ENCODE results near the gene PIAS1. TPM values are rescaled to one million over a fixed set of nuclear protein-coding genes. Genes with fewer than 3 reads are reported as not detected.
A peak's percentile ranks its signal among the peaks of the same experiment; 100 is the strongest.
"Not testable (repeated sequence)": the region's sequence is repeated elsewhere in the genome, so short reads cannot be mapped to it uniquely, and the experiment has no call there.

Gene PIAS1
- total RNA-seq, 1 experiment from 2014 or later = 26.9 TPM

DNA sequence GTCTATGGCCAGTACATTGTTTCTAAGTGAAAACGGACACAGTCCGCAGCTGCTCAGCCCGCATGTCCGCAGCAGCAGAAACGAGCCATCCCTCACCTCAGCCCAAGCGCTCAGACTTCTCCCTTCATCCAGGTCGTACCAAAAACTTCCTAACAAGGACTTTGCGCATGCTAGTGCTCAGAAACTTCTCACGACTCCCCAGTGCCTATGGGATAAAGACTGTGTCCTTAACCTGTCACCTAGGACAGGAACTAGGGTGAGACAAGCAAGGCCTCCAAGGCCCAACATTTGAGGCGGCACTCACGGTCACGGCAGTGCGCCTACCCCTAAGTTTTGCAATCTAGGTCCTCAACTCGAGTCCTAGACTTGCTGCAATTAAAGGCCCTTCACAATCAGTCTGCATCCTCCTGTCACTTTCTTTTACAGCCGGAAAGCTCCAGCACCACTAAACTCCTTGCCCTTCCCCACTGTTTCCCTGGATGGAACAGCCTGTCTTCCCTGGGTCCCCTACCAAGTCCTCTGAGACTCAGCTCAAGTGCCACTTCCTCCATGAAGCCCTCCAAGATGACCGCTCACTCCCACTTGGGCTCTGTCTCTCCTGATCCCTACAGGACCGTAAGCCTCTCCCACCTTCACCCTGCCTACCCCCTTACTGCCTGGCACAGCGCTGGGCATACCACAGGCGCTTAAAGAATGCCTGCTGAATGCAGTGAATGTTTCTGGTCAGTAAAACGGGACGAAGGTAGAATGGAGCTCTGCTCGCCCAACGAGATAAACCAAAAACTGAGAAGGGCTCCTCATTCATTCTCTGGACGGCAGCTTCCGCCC, 174.2 kb downstream of the PIAS1 start:
- DNase-seq (ENCODE audit: low read depth, low spot score) = no peak
- in situ Hi-C loops (cut with HindIII; ENCODE audit: low pct_unique_long_range_greater_than_20kb, low sequenced_read_pairs) = no loop called here

DNA sequence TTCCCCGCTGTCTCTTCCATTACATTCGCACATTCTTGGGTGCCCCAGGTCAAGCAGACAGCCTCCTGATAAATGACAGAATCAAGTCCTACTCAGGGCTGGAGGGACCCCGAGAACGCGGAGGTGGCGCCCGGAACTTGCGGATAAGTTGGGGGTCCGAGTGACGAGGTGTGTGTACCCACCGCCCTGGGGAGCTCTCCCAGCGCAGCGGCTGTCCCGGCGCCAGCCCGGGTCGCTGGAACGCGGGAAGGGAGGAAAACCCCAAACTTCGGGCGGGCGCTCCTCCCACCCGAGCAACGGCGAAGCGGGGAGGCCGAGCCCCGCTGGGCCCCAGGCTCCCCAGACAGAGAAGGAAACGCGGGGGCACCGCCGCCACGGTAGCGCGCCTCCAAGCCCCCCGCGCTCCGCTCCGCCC, 174.9 kb downstream of the PIAS1 start:
- no peak for DNase-seq (ENCODE audit: low read depth, low spot score)
- in situ Hi-C loops (cut with HindIII; ENCODE audit: low pct_unique_long_range_greater_than_20kb, low sequenced_read_pairs) = no loop called here

DNA sequence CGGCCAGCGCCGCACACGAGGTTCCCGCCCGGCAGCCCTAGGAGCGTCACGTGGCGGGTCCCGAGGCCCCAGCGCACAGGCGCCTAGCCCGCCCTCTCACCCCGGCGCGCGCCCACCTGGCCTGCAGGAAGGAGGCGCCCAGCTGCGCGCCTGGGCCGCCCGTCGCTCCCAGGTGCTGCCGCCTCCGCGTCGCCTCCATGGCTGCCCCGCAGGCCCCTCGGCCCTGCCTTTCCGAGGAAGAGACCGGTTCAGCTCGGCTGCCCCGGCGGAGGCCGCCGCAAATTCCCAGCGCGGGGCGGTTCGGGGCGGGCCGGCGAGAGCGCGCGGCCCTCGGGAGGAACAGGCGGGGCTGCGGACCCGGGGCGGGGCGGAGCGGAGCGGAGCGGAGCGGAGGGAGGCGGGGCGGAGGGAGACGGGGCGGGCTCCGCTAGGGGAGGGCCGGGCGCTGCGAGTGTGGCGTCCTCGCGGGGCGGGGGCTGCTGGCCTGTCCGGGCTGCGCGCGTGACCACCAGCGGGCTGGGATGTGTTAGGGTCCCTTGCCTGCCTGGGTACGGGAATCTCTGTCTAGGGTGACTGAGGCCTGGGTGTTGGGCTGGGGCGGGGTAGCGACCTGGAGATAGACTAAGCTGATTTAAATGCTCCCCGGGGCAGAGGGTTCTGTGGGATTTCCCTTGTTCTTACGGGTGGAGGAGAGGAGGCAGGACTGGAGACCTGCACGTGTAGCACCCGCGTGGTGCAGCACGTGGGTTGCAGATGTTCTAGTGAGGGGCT, 175.5 kb downstream of the PIAS1 start, which contains the start of gene CLN6:
TSS of gene CLN6 (minus strand) at position 343 of the 771 bp plus-strand sequence. CDS start at position 199, 144 bp downstream.
- peak; percentile 84 for DNase-seq (ENCODE audit: low read depth, low spot score)
- in situ Hi-C loops (cut with HindIII; ENCODE audit: low pct_unique_long_range_greater_than_20kb, low sequenced_read_pairs) = no loop called here

- no peak for DNase-seq (ENCODE audit: low read depth, low spot score)
- in situ Hi-C loops (cut with HindIII; ENCODE audit: low pct_unique_long_range_greater_than_20kb, low sequenced_read_pairs) = no loop called here
Measured at GRCh38 chr15:68230157-68231100, 176.3 kb downstream of the PIAS1 start.

DNA sequence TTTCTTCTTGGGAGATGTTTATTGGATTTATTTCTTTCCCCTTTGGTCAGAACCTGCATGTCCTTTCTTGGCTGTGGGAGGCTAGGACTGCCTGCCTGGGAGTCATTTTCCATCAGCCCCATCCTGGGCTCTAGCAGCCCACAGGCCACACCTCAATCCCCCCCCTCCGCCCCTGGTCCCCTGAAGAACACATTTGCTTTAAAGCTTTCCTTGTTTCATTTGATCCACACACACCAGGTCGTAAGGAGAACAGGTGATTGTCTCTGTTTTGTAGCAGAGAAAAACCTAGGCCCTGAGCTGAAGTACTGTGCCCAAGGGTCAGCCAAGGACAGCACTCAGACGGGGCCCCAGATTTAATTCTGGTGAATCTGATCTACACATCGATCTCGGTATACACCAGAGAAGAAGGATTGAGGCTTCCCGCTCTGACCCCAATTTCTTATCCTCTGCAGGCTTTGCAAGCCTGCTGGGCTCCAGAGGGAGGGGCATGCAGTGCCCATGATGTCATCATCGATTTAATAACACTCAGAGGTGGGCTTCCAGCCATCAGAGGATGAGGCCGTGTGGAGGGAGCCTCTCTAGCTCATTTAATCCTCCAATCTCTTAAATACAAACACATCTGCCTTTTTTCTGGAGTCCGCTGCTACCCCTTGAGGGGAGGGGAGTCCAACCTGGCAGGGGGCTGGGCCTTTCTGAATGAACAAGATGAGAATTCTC, 177.1 kb downstream of the PIAS1 start:
- in situ Hi-C loops (cut with HindIII; ENCODE audit: low pct_unique_long_range_greater_than_20kb, low sequenced_read_pairs) = no loop called here

DNA sequence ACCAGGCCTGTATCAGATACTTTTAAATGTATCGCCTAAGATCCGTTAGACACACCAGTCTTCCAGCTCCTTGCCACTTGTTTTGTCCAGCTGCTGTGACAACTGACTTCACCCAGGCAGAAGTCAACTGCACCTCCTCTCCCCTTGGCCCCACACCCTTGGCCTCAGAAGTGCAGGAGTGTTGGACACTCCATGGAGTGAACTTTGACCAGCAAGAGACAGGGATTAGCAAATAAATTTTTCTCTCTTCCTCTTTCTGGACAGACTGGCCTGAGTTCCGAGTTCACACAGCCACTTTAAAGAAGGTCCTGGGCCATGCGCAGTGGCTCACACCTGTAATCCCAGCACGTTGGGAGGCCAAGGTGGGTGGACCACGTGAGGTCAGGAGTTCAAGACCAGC, 178.3 kb downstream of the PIAS1 start:
- in situ Hi-C loops (cut with HindIII; ENCODE audit: low pct_unique_long_range_greater_than_20kb, low sequenced_read_pairs) = no loop called here
- DNase-seq (ENCODE audit: low read depth, low spot score) = no peak

More for the DNA sequence above, 177.1 kb downstream of the PIAS1 start:
- no peak for DNase-seq (ENCODE audit: low read depth, low spot score)

DNA sequence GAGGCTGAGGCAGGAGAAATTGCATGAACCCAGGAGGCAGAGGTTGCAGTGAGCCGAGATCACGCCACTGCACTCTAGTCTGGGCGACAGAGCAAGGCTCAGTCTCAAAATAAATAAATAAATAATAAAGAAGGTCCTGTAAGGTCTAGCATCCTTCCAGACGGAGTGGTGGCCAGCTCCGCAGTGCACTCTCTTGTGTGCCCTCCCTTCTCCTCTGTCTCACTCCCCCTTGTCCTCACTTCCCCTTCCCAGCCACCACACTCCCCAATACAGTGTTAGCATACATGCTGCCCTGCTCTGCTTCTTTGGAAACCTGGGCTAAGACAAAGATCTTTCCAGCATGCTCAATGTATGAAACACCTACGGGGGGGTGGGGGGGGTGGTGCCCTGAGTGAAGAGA, 178.8 kb downstream of the PIAS1 start:
- no peak for DNase-seq (ENCODE audit: low read depth, low spot score)
- in situ Hi-C loops (cut with HindIII; ENCODE audit: low pct_unique_long_range_greater_than_20kb, low sequenced_read_pairs) = no loop called here

GRCh38 chr15:68234060-68234459, 179.9 kb downstream of the PIAS1 start:
- in situ Hi-C loops (cut with HindIII; ENCODE audit: low pct_unique_long_range_greater_than_20kb, low sequenced_read_pairs) = no loop called here
- DNase-seq (ENCODE audit: low read depth, low spot score) = no peak

GRCh38 chr15:68234520-68234919, 180.4 kb downstream of the PIAS1 start:
- DNase-seq (ENCODE audit: low read depth, low spot score); in situ Hi-C loops (cut with HindIII; ENCODE audit: low pct_unique_long_range_greater_than_20kb, low sequenced_read_pairs): not testable (repeated sequence)

DNA sequence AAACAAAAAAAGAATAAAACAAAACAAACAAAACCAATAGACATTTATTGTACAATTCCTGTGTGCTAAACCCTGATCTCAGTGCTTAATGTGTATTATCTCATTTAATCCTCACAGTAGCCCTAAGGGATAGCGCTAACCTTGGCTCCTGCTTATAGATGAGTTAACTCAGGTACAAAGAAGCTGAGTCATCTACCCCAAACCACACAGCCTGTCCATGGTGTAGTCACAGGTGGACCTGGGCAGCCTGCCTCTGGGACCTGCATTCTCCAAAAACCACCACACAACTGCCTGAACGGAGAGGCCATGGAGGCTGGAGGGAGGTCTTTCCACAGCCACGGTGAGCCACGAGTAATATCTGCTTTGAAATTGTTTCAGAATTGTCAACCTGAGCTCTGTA, 180.9 kb downstream of the PIAS1 start:
- in situ Hi-C loops (cut with HindIII; ENCODE audit: low pct_unique_long_range_greater_than_20kb, low sequenced_read_pairs) = no loop called here
- DNase-seq (ENCODE audit: low read depth, low spot score) = no peak

DNA sequence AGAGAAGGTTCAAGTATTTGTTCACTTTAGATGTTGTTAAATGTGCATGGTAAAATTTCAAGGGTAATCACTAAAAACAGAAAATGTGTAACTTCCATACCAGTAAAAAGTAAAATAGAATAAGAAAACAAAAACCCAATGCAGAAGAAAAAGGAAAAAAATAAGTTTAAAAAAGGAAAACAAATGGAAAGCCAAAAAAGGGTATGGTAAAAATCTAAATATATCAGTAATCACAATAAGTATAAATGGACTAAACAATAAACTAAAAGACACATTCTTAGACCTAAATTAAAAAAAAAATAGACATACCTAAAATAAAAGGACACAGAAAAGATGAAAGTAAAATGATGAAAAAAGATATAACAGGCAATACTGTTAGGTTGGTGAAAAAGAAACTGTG, 184.9 kb downstream of the PIAS1 start:
- DNase-seq (ENCODE audit: low read depth, low spot score) = no peak
- in situ Hi-C loops (cut with HindIII; ENCODE audit: low pct_unique_long_range_greater_than_20kb, low sequenced_read_pairs) = no loop called here

DNA sequence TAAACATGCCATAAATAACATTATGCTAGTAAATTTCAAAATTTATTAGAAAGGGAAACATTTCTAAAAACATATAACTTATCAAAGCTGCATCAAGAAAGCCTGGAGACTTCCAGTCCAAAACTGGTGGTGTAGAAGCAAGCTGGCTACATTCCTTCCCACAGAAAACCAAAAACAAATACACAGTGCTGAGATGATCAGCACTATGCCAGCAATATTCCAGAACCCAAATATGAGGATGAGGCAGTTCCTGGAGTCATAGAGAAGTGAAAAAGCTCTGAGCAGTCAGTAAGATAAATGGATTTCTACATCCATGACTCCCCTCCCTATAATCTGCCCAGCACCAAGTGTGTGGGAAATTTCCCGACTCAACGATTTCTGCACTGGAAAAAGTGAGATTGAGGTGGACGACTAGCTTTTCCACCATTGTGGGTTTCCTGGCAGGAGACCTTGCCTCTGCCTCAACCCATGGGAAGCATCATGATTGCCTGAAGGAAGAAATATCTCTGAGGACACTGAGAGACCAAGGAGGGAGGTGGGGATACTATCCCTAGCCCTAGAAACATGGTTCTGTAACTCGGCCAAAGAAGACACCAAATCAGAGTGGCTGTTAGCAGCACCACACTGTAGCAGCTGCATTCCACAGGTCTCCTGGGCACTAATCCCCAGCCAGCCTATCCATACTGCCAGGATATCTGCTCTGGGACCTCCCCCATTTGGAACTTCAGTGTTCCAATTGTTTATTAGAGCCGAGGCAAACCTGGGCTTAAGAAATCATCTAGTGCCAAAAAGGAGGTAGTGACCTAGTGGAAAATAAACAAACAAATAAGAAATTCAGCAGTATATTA, 187.2 kb downstream of the PIAS1 start:
- in situ Hi-C loops (cut with HindIII; ENCODE audit: low pct_unique_long_range_greater_than_20kb, low sequenced_read_pairs) = no loop called here
- no peak for DNase-seq (ENCODE audit: low read depth, low spot score)

Other genes starting within 250 kb of the PIAS1 start
- 0.03 TPM in 1 of 2 replicates, not detected in the other for gene SKOR1, start 228.8 kb upstream of the PIAS1 start, total RNA-seq (2014; rRNA removed; shearing (Covaris generic))
- not detected in 2 replicates for gene RNU6-1, start 214.3 kb upstream of the PIAS1 start, total RNA-seq (2014; rRNA removed; shearing (Covaris generic))
- gene CALML4, start 151.0 kb downstream of the PIAS1 start, total RNA-seq (2014; rRNA removed; shearing (Covaris generic)) = 3.7 and 6.5 TPM in 2 replicates
- gene CLN6, start 175.4 kb downstream of the PIAS1 start, total RNA-seq (2014; rRNA removed; shearing (Covaris generic)) = 52.4 and 57.6 TPM in 2 replicates
- 53.4 and 56.6 TPM in 2 replicates for gene FEM1B, start 223.4 kb downstream of the PIAS1 start, total RNA-seq (2014; rRNA removed; shearing (Covaris generic))